PC-9 (cell line): ENCODE data around the gene EEPD1. TPM values are rescaled to one million over a fixed set of nuclear protein-coding genes. Genes with fewer than 3 reads are reported as not detected.

Experiments used
- BruUV-seq: library from RNA; stranded (reverse); fragments of 400-500 nt; replicated peaks from 2 replicates; lab custom pipeline; 2021; lab: Mats Ljungman, UMichigan
- CTCF ChIA-PET: fragments of 300-600 bp; sonication (Branson Sonifier 250); formaldehyde crosslinking; loops from one replicate; lab custom pipeline; 2022; ENCODE audit warnings: antibody characterized with exemption; lab: Charles Lee
- POLR2A ChIA-PET: fragments of 300-600 bp; sonication (Branson Sonifier 250); formaldehyde crosslinking; loops from one replicate; lab custom pipeline; 2022; ENCODE audit warnings: antibody characterized with exemption; ENCODE audit not compliant: unreplicated experiment; lab: Charles Lee
- DNase-seq, 2 experiments: peaks; one replicate each; pipeline versions ENCODE4 v3.0.0 to v3.0.0-alpha.2; 2015 to 2022; ENCODE audit warnings: mixed read lengths in 1 of 2
- H2AFZ ChIP-seq: fragments of 200-600 bp; sonication (generic); 2 replicates; pipeline ENCODE4 v1.8.1; 2017; ENCODE audit warnings: antibody characterized with exemption
- H3F3A ChIP-seq: fragments of 200-600 bp; sonication (generic); 2 replicates; pipeline ENCODE4 v1.8.1; 2017; ENCODE audit warnings: antibody characterized with exemption, mild to moderate bottlenecking, low read depth; ENCODE audit not compliant: insufficient read depth
- H3K27ac ChIP-seq: fragments of 200-600 bp; sonication (generic); 2 replicates; pipeline ENCODE4 v1.6.1; 2016; ENCODE audit warnings: mixed run types
- H3K27me3 ChIP-seq: fragments of 200-600 bp; sonication (generic); 2 replicates; pipeline ENCODE4 v1.6.1; 2016; ENCODE audit warnings: low read depth, mixed run types; ENCODE audit not compliant: insufficient read depth
- H3K36me3 ChIP-seq: fragments of 200-600 bp; sonication (generic); 2 replicates; pipeline ENCODE4 v1.6.1; 2016; ENCODE audit warnings: low read depth, mixed run types
- H3K4me1 ChIP-seq: fragments of 200-600 bp; sonication (generic); replicated peaks from 2 replicates; pipeline ENCODE4 v1.6.1; 2016; ENCODE audit warnings: mixed run types; ENCODE audit not compliant: insufficient read depth
- H3K4me2 ChIP-seq: fragments of 200-600 bp; sonication (generic); 2 replicates; pipeline ENCODE4 v1.6.1; 2017; ENCODE audit warnings: mixed run types
- H3K4me3 ChIP-seq: fragments of 200-600 bp; sonication (generic); 2 replicates; pipeline ENCODE4 v1.6.1; 2016; ENCODE audit warnings: mixed run types
- H3K79me2 ChIP-seq: fragments of 200-600 bp; sonication (generic); 2 replicates; pipeline ENCODE4 v1.6.1; 2017; ENCODE audit warnings: low read depth, mixed run types
- H3K9me2 ChIP-seq: fragments of 200-600 bp; sonication (generic); 2 replicates; pipeline ENCODE4 v1.8.1; 2017; ENCODE audit warnings: mild to moderate bottlenecking; ENCODE audit not compliant: insufficient read depth
- H3K9me3 ChIP-seq: fragments of 200-600 bp; sonication (generic); 2 replicates; pipeline ENCODE4 v1.8.1; 2016; ENCODE audit warnings: low read depth; ENCODE audit not compliant: insufficient read depth
- H4K20me1 ChIP-seq: fragments of 200-600 bp; sonication (generic); 2 replicates; pipeline ENCODE4 v1.8.1; 2017; ENCODE audit not compliant: insufficient read depth
- CTCF ChIP-seq: fragments of 200-600 bp; sonication (generic); conservative IDR thresholded peaks from 2 replicates; pipeline ENCODE4 v1.6.1; 2017; ENCODE audit warnings: mixed run types, antibody characterized with exemption, mild to moderate bottlenecking, moderate library complexity
- EZH2 ChIP-seq: fragments of 200-600 bp; sonication (generic); IDR thresholded peaks from 2 replicates; pipeline ENCODE4 v1.8.0; 2017; ENCODE audit warnings: antibody characterized with exemption, low read depth
- intact Hi-C: fragments of 100-400 bp; cut with micrococcal nuclease; formaldehyde crosslinking; loops from one replicate; pipeline ENCODE4 v1.10.0; 2022; ENCODE audit not compliant: unreplicated experiment
- total RNA-seq: library from RNA; stranded (reverse); gene quantifications from 2 replicates; pipeline ENCODE4 v1.2.3, GENCODE V29; 2021

EEPD1 gene
- total RNA-seq, 1 experiment from 2014 or later, result 6.0 TPM

- no peaks in the 10 kb centered on the region for H3K9me2 ChIP-seq
- intact Hi-C loops, result no loop called here
- CTCF ChIA-PET, result no interaction called here
- DNase-seq, result no peak
- no TSS peak for BruUV-seq
- peaks cover 59% of the 10 kb centered on the region for H3F3A ChIP-seq
- H2AFZ ChIP-seq, result no peak overlapping the region
- H3K27me3 ChIP-seq, result no peaks in the 10 kb centered on the region
- no peaks in the 10 kb centered on the region for H4K20me1 ChIP-seq
- POLR2A ChIA-PET, result no interaction called here
- TF ChIP-seq CTCF (no peak), EZH2 (no peak)
- H3K9me3 ChIP-seq, result no peaks in the 10 kb centered on the region
- H3K79me2 ChIP-seq, result peaks cover 16% of the 10 kb centered on the region; the same call in 1 of the 2 replicates
- no peak overlapping the region for H3K4me2 ChIP-seq
- no peak overlapping the region for H3K4me3 ChIP-seq
- 0 out of 2 replicates have a peak, but pooled peaks cover 8% of the 10 kb centered on the region for H3K36me3 ChIP-seq
- peaks cover 85% of the 10 kb centered on the region for H3K4me1 ChIP-seq
- no peak overlapping the region for H3K27ac ChIP-seq
Observed at GRCh38 chr7:36283711-36284130, 130.7 kb downstream of the EEPD1 start.

- H3K36me3 ChIP-seq, result 0 out of 2 replicates have a peak, but pooled peaks cover 12% of the 10 kb centered on the region
- no peaks in the 10 kb centered on the region for H3K9me3 ChIP-seq
- BruUV-seq, result no TSS peak
- peaks cover 16% of the 10 kb centered on the region; the same call in 1 of the 2 replicates for H3K79me2 ChIP-seq
- no peaks in the 10 kb centered on the region for H3K9me2 ChIP-seq
- intact Hi-C loops, result no loop called here
- ChIA-PET CTCF (no interaction called here), POLR2A (no interaction called here)
- peaks cover 85% of the 10 kb centered on the region for H3K4me1 ChIP-seq
- H3K27me3 ChIP-seq, result no peaks in the 10 kb centered on the region
- TF ChIP-seq CTCF, result no peak
- TF ChIP-seq EZH2, result no peak
- no peak overlapping the region for H2AFZ ChIP-seq
- no peak overlapping the region for H3K27ac ChIP-seq
- H3K4me2 ChIP-seq, result no peak overlapping the region
- no peak overlapping the region for H3K4me3 ChIP-seq
- H3F3A ChIP-seq, result peaks cover 63% of the 10 kb centered on the region
- DNase-seq, result no peak
- H4K20me1 ChIP-seq, result no peaks in the 10 kb centered on the region
Observed at GRCh38 chr7:36284456-36285090, 131.5 kb downstream of the EEPD1 start.

- H3K27ac ChIP-seq, result no peak overlapping the region
- POLR2A ChIA-PET, result no interaction called here
- intact Hi-C loops, result no loop called here
- no peak overlapping the region for H3K4me3 ChIP-seq
- peaks cover 16% of the 10 kb centered on the region; the same call in 1 of the 2 replicates for H3K79me2 ChIP-seq
- no peak for DNase-seq
- H3K4me2 ChIP-seq, result no peak overlapping the region
- 0 out of 2 replicates have a peak, but pooled peaks cover 12% of the 10 kb centered on the region for H3K36me3 ChIP-seq
- H3K4me1 ChIP-seq, result peaks cover 85% of the 10 kb centered on the region
- H3K27me3 ChIP-seq, result no peaks in the 10 kb centered on the region
- no TSS peak for BruUV-seq
- H3F3A ChIP-seq, result peaks cover 63% of the 10 kb centered on the region
- CTCF ChIA-PET, result no interaction called here
- H3K9me3 ChIP-seq, result no peaks in the 10 kb centered on the region
- no peaks in the 10 kb centered on the region for H3K9me2 ChIP-seq
- no peaks in the 10 kb centered on the region for H4K20me1 ChIP-seq
- no peak for TF ChIP-seq CTCF
- TF ChIP-seq EZH2, result no peak
- no peak overlapping the region for H2AFZ ChIP-seq
Observed at GRCh38 chr7:36285276-36285675, 132.2 kb downstream of the EEPD1 start.
